ENCODE results near the gene PCBP3.

- TF ChIP-seq CTCF (IDR thresholded peaks at IDR 0.05) = no peak
- TF ChIP-seq POLR2A (IDR thresholded peaks at IDR 0.05) = no peak
Measured at GRCh38 chr21:45630876-45631275, 12.6 kb upstream of the PCBP3 start.
